RWPE1 (cell line): ENCODE results near the gene NPAS1.
A peak's percentile ranks its signal among the peaks of the same experiment; 100 is the strongest.

ENCODE experiments used
- CTCF ChIA-PET: fragments of 350-600 bp; sonication (Branson Sonifier 250); formaldehyde crosslinking; extraction: SDS; loops from one replicate; lab custom pipeline; 2021; lab: Yijun Ruan, JAX
- POLR2A ChIA-PET: fragments of 400-600 bp; formaldehyde crosslinking; extraction: SDS; loops from one replicate; lab custom pipeline; 2020; ENCODE audit warnings: antibody characterized with exemption; ENCODE audit not compliant: low non-redundant PET; lab: Yijun Ruan, JAX
- DNase-seq: peaks from one replicate; pipeline ENCODE4 v3.0.0; 2012; ENCODE audit warnings: low spot score
- H3K27ac ChIP-seq: fragments of 450-650 bp; 2 replicates; pipeline ENCODE4 v1.5.1; 2017
- CTCF ChIP-seq: fragments of 450-650 bp; conservative IDR thresholded peaks from 2 replicates; pipeline ENCODE4 v1.5.1; 2017; ENCODE audit warnings: low read depth, mild to moderate bottlenecking

NPAS1 gene

GRCh38 chr19:46995492-46995891 lies 24.1 kb upstream of the NPAS1 start:
- CTCF ChIA-PET, result interaction anchor here (0.6 kb wide), 1 partner anchor 1792 kb away, joined by 3 read pairs; no protein-coding TSS in a partner anchor
- DNase-seq, result no peak
- no peak for TF ChIP-seq CTCF
- peak overlapping the region; percentile 17; the same call in 1 of the 2 replicates for H3K27ac ChIP-seq
- POLR2A ChIA-PET, result no interaction called here

- ChIA-PET POLR2A (no interaction called here), CTCF (interaction anchor here (0.6 kb wide), 1 partner anchor 426 kb away, joined by 3 read pairs; no protein-coding TSS in a partner anchor)
- H3K27ac ChIP-seq, result no peak overlapping the region; the same call in 1 of the 2 replicates
- no peak for TF ChIP-seq CTCF
- DNase-seq, result no peak
Measured at GRCh38 chr19:46998445-46999125, 21.1 kb upstream of the NPAS1 start.

GRCh38 chr19:46999377-46999776 lies 20.3 kb upstream of the NPAS1 start:
- no peak for TF ChIP-seq CTCF
- no peak overlapping the region; the same call in 1 of the 2 replicates for H3K27ac ChIP-seq
- no peak for DNase-seq
- ChIA-PET CTCF (interaction anchor here (0.5 to 0.6 kb wide), 2 partner anchors 17 to 39 kb away, joined by 4 to 6 read pairs; no protein-coding TSS in a partner anchor), POLR2A (no interaction called here)

- H3K27ac ChIP-seq, result no peak overlapping the region
- no peak for TF ChIP-seq CTCF
- CTCF ChIA-PET, result interaction anchor here (0.5 to 0.6 kb wide), 2 partner anchors 17 to 38 kb away, joined by 4 to 6 read pairs; no protein-coding TSS in a partner anchor
- DNase-seq, result no peak
- POLR2A ChIA-PET, result no interaction called here
Measured at GRCh38 chr19:46999878-47000277, 19.8 kb upstream of the NPAS1 start.

GRCh38 chr19:47000373-47000772 lies 19.3 kb upstream of the NPAS1 start:
- H3K27ac ChIP-seq, result no peak overlapping the region
- ChIA-PET CTCF (no interaction called here), POLR2A (no interaction called here)
- no peak for DNase-seq
- TF ChIP-seq CTCF, result no peak

- POLR2A ChIA-PET, result no interaction called here
- peak overlapping the region; percentile 9; the same call in 1 of the 2 replicates for H3K27ac ChIP-seq
- no peak for DNase-seq
- no peak for TF ChIP-seq CTCF
- CTCF ChIA-PET, result interaction anchor here (0.8 to 2.1 kb wide), 5 partner anchors 10 to 244 kb away, joined by 3 to 13 read pairs (median 5); partner anchors contain the start of gene NPAS1
Measured at GRCh38 chr19:47001584-47001983, 18.1 kb upstream of the NPAS1 start.
